Stromal cell of bone marrow (primary cell): ENCODE measurements around the gene MT2A.

ENCODE experiments used
- DNase-seq: peaks from one replicate; pipeline ENCODE4 v3.0.0-alpha.2; 2012; ENCODE audit warnings: low read depth

The MT2A gene

DNA sequence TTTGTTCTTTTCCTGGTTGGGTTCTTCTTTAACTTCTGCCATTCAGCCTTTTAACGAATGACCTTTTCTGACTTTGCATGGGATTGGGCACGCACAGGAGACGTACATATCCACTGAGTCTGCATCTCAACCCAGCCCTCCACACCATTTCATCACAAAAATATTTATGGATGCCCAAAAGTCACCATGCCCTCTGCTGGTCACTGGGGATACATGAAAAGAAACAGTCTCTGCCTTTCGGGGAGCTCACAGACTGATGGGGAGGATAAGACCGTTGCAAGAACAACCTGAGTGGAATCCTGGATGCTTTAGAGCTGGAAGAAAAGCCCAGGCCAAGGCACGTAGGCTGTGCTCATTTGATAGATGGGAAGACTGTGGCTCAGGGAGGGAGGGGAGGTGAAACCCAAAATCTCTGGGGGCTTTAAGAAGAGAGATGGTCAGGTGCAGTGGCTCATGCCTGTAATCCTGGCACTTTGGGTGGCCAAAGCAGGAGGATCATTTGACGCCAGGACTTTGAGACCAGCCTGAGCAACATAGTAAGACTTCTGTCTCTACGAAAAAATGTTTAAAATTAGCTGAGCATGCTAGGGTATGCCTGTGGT lies 7.9 kb upstream of the MT2A start:
- peak; percentile 47 for DNase-seq

DNA sequence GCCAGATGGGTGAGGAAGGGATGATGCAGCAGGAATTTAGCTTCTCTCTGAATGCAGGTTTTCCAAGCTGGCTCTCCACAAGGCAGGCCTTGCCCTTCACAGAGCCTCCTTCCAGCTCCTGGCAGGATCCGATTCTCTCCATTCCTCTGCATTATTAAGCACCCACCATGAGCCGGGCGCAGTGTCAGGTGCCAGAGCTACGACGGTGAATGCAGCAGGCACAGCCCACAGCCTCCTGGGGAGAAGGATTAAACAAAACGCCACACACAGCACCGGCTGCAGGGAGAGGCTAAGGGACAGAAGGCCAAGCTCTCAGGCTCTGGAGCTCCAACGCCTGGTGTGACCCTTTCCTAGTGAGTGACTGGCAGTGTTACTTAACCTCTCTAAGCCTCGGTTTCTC lies 7.1 kb upstream of the MT2A start:
- DNase-seq: no peak

DNA sequence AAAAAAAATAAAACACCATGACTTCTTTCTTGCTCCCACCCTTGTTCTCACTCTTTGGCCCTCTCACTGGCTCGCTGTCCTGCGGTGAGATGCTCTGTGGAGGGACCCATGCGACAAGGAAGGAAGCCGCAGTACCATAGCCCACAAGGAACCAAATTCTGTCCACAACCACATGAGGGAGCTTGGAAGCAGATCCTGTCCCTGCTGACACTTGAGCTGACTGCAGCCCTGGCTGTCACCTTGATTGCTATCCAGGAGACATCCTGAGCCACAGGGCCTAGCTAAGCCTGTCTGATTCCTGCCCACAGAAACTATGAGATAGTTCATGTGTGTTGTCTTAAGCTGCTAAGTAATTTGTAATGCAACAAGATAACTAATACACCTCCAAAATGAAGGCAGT lies 4.8 kb upstream of the MT2A start:
- no peak for DNase-seq

DNA sequence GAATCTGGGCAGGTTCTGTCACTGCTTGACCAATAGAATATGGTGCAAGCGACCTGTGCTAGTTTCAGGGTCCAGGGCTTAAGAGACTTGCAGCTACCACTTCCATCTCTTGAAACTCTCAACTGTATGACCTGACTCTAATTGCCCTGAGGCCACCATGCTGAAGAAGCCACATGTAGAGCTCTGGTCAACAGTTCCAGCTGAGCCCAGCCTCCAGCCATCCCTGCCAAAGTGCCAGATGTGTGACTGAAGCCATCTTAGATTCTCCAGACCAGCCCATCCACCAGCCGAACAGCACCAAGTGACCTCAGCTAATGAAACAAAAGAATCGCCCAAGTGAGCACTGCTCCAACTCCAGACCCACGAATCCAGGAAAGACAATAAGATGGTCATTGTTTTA lies 3.4 kb upstream of the MT2A start:
- DNase-seq: no peak

DNA sequence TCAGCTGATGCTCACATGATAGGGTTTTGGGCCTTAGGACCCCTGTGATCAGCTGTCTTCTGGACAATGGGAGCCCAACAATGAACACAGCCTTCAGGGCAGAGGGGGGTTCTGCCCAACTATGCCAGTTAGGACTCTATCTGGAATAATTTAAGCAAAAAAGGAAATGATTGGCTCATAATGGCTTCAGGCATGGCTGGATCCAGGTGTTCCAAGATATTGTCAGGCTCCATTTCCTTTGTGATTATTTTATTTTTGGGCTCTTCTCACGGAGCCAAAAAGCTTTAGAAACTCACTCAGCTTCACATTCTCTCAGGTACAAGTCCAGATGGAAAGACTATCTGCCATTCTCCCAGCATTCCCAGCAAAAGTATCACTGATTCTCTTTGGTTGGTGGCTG lies 2.9 kb upstream of the MT2A start:
- no peak for DNase-seq

DNA sequence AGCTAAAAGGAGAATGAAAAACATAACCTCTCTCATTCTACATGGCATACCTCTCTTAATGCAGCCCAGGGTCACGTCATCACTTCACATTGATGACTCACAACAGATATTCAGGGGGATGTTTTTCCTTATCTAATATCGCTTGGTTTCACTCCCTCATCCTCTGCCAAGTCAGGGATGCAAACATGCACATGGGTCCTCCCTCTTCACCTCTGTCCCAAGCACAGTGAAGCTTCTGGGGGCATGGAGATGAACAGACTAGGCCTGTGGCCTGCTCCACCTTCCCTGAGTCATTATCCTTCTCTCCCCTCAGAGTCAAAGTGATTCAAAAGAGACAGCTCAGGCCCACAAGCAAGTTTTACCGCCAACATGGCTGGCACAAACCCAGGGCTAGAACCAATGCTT lies 2.3 kb upstream of the MT2A start:
- peak; percentile 81 for DNase-seq

DNA sequence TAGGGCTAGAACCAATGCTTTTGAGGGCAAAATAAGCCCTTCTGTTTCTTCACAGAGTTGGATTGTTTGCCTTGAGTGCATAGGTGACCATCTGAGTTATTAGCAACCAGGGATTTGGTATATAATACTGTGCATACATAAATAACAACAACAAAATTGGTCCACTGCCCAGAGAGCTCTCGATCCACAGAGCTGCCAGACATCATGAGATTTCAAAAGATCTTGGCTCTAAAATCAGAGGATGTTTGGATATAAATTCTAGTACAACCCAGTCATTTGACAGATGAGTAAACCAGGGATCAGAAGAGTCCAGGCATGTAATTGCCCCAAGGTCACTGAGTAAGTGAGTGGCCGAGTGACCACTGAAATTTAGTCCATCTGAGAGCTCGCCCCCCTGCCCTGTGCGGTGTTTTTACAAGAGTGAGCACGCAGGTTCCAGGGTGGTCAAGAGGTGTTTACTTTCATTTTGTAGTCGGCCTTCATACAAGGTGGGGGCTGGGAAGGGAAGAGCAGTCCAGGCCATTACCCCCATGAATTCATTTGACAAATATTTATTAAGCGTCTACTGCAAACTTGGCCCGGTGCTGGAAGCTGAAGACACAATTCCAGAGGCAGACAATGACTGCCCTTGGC lies 1.8 kb upstream of the MT2A start:
- peak; percentile 85 for DNase-seq

DNA sequence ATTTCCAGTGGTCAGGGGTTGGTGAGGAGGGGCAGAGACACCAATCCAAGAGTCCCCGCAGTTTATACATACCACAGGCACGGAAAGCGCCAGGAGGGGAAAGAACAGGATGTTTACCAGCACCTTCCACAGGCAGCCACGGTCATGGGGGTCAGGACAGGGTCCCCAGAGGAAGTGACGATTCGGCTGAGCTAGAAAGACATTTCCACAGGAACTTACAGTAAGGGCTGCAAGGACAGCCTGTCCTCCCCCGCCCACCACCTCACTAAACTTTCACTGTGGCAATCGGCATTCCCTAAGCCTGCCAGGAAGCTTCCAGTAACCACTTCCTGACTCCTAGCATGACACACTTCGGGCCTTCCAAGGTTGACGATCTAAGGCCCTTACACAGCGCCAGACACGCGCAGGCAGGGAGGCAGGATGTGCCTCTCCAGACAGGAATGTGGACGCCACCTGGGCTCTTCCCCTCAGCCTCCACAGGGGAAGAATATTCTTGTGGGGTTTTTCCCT lies 1.2 kb upstream of the MT2A start:
- peak; percentile 96 for DNase-seq

DNA sequence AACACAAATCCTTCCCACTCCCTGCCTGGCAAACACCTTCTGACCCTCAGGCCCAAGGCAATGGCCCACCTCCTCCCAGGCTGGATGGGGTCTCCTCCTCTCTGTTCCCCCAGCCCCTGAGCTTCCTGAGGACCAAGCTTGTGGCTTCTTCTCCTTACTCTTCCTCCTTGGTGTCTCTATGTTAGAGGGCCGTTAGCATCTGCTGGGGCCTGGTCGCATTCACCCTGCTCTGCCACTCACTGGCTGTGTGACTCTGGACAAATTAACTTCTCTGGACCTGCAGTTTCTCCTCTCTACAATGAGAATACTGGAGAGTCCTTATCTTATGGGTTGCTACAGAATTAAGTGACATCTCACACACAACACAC lies 725 bp upstream of the MT2A start:
- DNase-seq: no peak

DNA sequence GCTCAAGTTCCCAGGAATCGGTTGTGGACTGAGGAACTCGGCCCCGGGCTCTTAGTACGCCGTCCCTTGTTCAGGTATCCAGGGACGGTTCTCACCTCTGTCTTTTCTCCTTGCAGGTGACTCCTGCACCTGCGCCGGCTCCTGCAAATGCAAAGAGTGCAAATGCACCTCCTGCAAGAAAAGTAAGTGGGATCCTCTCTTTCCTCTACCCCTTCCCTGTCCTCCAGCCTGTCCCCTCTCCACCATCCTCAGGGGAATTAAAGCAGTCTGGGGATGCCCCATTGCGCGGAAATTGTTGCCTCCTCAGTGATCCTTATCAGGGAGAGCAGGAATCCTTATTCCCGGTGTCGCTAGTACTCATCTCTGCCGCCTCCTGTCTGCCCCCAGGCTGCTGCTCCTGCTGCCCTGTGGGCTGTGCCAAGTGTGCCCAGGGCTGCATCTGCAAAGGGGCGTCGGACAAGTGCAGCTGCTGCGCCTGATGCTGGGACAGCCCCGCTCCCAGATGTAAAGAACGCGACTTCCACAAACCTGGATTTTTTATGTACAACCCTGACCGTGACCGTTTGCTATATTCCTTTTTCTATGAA lies 585 bp downstream of the MT2A start:
- no peak for DNase-seq

DNA sequence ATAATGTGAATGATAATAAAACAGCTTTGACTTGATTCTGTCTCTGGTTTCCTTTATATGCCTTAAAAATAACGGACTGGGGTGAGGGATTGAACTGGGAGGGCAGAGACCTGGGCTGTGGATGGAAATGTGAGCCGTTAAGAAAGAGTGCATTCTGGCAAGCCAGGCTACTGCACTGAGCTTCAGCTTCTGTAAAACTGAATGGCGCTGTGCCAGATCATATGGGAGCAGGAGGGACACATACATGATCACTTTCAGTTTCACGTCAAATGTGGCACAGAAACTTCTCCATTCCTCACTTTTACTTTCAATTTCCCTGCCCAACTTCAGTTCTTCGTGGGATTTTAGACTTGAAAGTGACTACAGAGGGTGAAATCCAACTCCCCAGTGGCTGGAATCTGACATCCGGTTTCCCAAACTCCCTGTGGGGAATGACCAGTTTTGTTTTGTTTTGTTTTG lies 1.1 kb downstream of the MT2A start:
- DNase-seq: peak; percentile 70

DNA sequence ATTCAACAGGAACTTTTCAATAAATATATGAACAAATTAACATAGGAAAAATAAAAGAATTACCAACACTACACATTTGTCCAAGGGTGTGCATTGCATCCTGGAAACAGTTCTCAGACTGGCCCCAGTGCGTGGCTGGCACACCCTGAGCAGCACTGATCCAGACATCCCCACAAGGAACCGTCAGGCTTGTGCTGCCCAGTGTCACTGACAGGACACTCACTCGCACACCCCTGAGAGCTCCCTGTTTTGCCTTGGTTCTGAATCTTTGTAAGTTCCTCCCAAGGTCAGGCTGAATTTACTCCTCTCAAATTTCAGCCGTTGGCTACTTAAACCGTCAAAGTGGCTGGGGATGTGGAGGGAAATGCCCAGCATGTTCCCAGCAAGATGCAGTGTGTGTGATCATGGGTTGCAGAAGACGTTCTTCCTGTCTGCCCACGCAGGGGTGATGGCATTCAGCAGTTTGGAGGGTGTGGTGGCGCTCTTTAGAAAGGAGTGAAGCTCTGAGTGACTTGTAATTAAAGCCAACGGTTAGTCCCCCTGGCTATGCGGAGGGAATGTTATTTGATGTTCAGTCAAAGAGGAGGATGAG lies 1.7 kb downstream of the MT2A start:
- peak; percentile 84 for DNase-seq

DNA sequence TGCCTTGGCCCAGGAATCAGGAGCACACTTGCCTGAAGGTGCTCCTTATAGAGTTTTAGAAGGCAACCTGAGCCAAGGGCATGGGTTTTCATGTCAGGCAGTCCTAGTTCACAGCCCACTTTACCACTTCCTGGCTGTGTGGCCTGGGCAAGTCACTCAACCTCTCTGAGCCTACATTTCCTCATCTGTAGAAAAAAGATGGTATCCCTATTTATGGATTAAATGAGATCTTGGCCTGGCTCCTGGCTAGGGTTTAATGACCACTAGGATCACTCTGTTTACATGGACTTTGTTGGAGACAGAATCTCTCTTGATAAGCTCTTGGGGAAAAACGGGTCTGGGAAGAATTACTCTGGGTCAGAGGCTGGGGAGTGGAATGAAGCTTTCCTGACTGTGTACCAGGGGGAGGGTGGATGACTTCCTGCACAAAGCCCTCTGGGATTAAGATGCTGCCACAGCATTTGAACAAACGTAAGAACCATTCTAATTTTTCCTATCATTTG lies 2.3 kb downstream of the MT2A start:
- DNase-seq: no peak

DNA sequence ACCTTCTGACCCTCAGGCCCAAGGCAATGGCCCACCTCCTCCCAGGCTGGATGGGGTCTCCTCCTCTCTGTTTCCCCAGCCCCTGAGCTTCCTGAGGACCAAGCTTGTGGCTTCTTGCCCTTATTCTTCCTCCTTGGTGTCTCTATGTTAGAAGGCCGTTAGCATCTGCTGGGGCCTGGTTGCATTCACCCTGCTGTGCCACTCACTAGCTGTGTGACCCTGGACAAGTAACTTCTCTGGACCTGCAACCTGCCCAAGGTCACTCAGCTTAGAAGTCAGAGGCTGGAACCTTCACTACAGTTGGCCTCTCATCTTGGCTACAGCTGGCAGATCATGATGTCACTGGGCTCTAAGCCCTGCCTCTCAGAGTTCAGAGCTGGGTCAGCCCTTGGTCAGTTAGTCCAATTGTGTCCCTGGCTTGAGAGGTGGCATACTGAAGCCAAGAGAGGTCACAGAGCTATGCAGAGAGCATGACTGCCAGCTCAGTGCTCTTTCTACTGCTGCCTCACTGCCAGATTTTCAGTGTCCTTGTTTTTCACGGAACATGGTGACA lies 3.0 kb downstream of the MT2A start:
- peak; percentile 67 for DNase-seq

DNA sequence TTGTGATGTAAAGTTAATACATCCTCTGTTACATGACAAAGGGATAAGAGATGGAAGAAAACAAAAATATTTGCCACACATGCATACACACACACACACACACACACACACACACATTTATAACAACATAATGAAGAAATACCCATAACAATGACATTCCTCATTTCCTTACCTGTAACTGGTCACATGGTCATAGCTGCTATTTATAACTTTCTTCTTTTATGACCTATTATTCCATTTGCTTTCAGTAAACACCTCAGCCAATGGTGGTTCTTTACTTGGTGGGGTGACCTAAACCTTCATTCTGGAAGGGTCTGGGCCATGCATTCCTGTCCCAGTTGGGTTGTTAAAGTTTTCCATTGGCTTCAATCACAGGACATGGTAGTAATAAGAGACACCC lies 5.3 kb downstream of the MT2A start:
- DNase-seq: no peak

DNA sequence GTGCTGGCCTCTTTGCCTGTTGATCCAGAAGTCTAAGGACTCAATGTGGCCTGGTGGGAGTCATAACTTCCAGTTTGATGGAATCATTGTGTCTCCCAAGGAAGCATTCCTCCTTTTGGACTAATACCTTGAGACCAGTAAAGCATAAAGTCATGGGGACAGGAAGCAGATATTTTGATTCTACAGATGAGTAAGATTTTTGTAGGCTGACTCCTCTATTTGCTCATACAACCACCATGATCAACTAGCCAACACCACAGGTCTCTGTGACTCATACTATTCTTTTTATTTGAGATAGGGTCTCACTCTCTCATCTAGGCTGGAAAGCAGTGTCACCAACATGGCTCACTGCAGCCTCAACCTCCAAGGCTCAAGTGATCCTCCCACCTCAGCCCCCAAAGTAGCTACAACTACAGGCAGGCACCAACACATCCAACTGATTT lies 6.2 kb downstream of the MT2A start:
- no peak for DNase-seq

DNA sequence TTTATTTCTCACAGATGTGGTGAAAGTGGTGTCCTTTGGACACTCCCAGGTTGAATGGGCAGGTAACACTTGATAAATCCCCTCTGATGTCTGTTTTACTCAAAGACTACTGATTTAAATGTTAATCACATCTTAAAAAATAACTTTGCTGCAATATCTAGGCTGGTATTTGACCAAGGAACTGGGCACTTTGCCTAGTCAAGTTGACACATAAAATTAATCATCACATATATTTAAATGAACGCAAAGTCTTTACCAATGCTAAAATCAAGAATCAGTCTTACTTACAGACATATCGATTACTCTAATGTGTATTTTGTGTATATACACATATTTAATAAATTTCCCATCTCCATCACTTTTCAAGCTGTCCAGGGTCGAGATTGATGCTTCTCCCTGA lies 7.0 kb downstream of the MT2A start:
- DNase-seq: no peak

DNA sequence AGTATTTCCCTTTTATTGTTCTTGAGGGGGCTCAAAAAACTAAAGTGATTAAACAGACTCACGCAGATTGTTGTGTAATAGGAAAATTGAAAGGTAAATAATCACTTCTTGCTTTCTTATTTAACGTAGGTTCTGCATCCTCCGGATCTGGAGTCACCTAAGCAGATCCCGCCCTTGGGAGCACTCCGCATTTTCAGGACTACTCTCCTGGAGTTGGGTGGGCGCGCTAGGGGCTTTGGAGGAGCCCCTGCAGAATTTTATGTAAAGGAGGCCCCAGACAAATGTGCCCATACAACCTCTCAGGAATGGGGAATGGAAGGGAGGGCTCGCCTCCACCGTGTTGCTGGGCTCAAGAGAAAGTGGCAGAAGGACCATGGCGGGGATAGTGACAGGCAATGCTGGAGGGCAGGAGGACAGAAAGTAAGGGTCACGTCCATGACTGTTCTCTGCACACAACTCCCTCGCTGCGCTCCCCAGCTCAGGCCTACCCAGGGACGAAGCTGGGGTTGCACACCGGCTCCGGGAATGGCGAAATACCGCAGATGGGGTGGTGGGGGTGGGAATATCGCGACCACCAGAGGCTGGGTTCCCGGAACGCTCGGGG lies 8.3 kb downstream of the MT2A start:
- no peak for DNase-seq

DNA sequence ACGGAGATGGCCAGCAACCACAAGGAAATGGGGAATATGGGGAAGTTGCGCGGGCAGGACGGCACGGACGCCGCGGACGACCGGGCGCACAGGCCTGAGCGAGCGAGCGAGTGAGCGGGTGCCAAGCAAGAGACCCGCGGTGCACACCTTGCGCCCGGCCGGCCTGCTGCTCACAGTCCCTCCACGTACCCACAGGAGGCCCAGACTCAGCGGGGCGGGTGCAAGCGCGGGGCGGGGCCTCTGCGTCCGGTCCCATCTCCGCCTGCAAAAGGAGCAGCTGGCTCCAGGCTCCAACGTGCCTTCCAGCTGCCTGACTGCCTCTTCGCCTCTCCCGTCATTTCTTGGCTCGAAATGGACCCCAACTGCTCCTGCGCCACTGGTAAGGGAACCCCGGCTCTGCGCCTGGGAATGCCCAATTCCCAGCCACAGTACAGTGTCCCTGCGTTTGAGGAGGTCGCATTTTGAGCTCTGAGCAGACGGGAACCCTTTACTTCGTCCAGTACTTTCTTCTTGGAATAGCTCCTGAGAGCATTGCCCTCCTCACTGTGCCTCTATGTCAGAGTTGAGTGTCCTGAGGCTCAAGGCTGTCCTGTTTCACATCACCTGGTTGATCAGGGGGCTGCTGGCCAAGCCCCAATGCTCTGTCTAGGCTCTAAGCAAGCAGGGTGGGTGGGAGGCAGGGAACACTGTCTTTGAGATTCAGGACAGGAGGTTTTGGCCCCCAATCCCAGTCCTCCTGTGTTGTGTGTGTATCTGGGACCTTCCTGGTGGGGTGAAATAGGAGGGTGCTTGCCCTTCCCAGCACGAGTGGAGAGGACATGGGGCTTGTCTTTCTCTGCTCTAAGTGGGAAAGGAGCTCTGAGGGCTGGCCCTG lies 9.1 kb downstream of the MT2A start:
- no peak for DNase-seq

DNA sequence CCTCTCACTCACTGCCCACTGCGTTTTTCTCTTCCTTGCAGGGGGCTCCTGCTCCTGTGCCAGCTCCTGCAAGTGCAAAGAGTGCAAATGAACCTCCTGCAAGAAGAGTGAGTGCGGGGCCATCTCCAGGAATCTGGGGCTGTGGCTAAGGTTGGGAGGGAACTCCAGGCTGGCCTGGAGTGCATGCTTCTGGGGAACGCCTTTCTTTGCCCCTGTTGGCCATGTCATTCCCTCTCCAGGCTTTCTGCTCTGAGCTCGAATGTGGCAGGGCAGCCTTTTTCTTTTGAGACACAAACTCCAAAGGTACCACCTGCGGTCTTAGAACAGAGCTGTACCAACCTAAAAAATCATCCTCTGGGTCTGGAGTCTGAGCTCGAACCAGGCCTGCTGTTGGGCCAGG lies 9.8 kb downstream of the MT2A start:
- DNase-seq: no peak

DNA sequence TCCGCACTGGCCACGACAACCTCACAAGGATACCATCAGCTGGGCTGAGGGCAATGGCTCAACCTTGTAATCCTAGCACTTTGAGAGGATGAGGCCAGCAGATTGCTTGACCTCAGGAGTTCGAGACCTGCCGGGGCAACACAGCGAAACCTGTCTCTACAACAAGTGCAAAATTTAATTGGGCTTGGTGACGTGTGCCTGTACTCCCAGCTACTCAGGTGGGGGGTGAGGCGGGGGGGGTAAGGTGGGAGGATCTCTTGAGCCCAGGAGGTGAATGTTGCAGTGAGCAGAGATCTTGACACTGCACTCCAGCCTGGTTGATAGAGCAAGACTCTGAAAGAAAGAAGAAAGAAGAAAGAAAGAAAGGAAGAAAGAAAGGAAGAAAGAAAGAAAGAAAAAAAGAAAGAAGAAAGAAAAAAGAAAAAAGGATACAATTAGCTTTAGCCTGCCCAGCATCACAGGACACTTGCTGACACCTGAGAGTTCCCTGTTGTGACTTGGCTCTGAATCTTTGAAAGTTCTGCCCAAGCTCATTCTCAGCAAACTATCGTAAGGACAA lies 12.0 kb downstream of the MT2A start:
- no peak for DNase-seq
